Uterus (tissue), 4 donors: Measurements from ENCODE around the gene YARS1. TPM values are rescaled to one million over a fixed set of nuclear protein-coding genes. Genes with fewer than 3 reads are reported as not detected.

Source experiments
- DNase-seq, 2 donors: peaks; one replicate each; pipeline ENCODE4 v3.0.0-alpha.2; 2019 to 2020
- H3K27ac ChIP-seq, 2 donors: fragments of 200-600 bp; sonication (generic); 1 replicate in 1 of 2; 2 replicates in 1 of 2; pipeline ENCODE4 v1.5.1; 2016 to 2018
- H3K27me3 ChIP-seq, 2 donors: fragments of 200-600 bp; sonication (generic); one replicate each; pipeline ENCODE4 v1.5.1; 2018 to 2019; ENCODE audit warnings: control low read depth in 1 of 2
- H3K36me3 ChIP-seq, 2 donors: fragments of 200-600 bp; sonication (generic); one replicate each; pipeline ENCODE4 v1.5.1; 2019; ENCODE audit warnings: control low read depth in 1 of 2
- H3K4me1 ChIP-seq, 2 donors: fragments of 200-600 bp; sonication (generic); one replicate each; pipeline ENCODE4 v1.5.1; 2018 to 2019; ENCODE audit warnings: control low read depth in 1 of 2
- H3K4me3 ChIP-seq, 2 donors: fragments of 200-600 bp; sonication (generic); 1 replicate in 1 of 2; 2 replicates in 1 of 2; pipeline ENCODE4 v1.5.1; 2018 to 2019; ENCODE audit warnings: mild to moderate bottlenecking in 1 of 2
- H3K9me3 ChIP-seq, 2 donors: fragments of 200-600 bp; sonication (generic); one replicate each; pipeline ENCODE4 v1.5.1; 2019; ENCODE audit warnings: control low read depth in 1 of 2
- CTCF ChIP-seq, 4 experiments: fragments of 200-600 bp in 2 of 4; fragments of 450-650 bp in 2 of 4; sonication (generic) in 2 of 4; IDR thresholded peaks; one replicate each; pipeline ENCODE4 v1.5.1; 2016 to 2019; ENCODE audit warnings: antibody characterized with exemption in 4 of 4, mild to moderate bottlenecking in 2 of 4, moderate library complexity in 1 of 4
- POLR2A ChIP-seq, 2 donors: fragments of 450-650 bp; IDR thresholded peaks; one replicate each; pipeline ENCODE4 v1.6.1; 2016; ENCODE audit warnings: antibody characterized with exemption in 2 of 2, mild to moderate bottlenecking in 1 of 2, moderate library complexity in 1 of 2
- intact Hi-C: fragments of 100-400 bp; cut with DNase I; formaldehyde crosslinking; loops from one replicate; pipeline ENCODE4 v1.15.1; 2023; ENCODE audit warnings: low total_unique reads
- total RNA-seq, 4 donors: library from RNA; depleted of rRNA in 3 of 4; stranded (reverse); fragments of >200 nt in 3 of 4; gene quantifications; one replicate each; pipeline versions ENCODE4 v1.1.0 to v1.2.4, GENCODE V29; 2014 to 2023
- donor health status: DM: yes; HTN: yes; CAD: no.

The YARS1 gene
- total RNA-seq, 4 donors from 2014 or later: 15.9 to 67.7 (median 30.4) TPM

DNA sequence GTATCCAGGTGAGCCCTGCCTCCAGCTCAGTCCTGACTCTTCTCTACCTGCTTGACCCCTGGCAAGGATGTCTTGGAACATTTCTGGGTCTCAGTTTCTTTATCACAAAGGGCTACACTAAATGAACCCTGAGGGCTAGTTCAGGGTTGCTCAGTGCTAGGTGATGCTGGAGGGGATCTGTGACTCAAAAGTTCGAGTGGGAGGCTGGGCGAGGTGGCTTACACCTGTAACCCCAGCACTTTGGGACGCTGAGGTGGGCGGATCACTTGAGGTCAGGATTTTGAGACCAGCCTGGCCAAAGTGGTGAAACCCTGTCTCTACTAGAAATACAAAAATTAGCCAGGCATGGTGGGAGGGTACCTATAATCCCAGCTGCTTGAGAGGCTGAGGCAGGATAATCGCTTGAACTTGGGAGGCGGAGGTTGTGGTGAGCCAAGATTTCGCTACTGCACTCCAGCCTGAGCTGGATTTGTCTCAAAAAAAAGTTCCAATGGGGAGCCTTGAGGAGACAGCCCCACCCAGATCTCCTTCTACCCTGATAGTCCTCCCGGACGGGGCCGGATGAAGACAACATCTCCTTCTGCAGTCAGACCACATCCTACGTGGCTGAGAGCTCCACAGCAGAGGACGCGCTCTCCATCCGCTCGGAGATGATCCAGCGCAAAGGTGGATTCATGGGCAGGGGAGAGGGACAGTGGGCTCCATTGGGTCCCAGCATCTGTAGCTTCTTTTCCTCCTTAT lies 48.9 kb downstream of the YARS1 start:
- Histone ChIP-seq H3K27ac (no peak overlapping the region), H3K36me3 (no peaks in the 10 kb centered on the region), H3K9me3 (no peaks in the 10 kb centered on the region), H3K4me3 (no peak overlapping the region), H3K27me3 (no peaks in the 10 kb centered on the region), H3K4me1 (no peaks in the 10 kb centered on the region)
- TF ChIP-seq POLR2A (IDR thresholded peaks at IDR 0.05) (no peak), CTCF (IDR thresholded peaks at IDR 0.05) (no peak)
- intact Hi-C loops: no loop called here
- no peak for DNase-seq

DNA sequence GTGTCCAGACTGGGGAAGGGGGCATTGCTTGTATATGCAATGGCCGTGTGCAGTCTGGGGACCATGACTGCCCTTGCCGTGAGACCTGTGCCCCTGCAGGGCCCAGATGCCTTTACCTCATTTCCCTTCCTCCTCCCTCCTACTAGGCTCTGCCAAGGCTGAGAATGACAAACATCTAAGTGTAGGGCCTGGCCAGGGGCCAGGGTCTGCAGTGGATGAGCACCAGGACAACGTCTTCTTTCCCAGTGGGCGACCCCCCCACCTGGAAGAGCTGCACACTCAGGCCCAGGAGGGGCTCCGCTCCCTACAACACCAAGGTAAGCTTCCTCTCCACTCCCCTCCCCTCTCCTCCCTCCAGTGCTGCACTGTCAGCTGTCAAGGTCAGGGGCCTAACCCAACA lies 49.5 kb downstream of the YARS1 start:
- Histone ChIP-seq H3K4me1 (no peaks in the 10 kb centered on the region), H3K27ac (peak overlapping the region in 1 of 2 donors; percentile 18), H3K9me3 (no peaks in the 10 kb centered on the region), H3K27me3 (no peaks in the 10 kb centered on the region), H3K4me3 (no peak overlapping the region), H3K36me3 (no peaks in the 10 kb centered on the region)
- TF ChIP-seq CTCF (IDR thresholded peaks at IDR 0.05): no peak
- no peak for TF ChIP-seq POLR2A (IDR thresholded peaks at IDR 0.05)
- intact Hi-C loops: no loop called here
- DNase-seq: no peak

DNA sequence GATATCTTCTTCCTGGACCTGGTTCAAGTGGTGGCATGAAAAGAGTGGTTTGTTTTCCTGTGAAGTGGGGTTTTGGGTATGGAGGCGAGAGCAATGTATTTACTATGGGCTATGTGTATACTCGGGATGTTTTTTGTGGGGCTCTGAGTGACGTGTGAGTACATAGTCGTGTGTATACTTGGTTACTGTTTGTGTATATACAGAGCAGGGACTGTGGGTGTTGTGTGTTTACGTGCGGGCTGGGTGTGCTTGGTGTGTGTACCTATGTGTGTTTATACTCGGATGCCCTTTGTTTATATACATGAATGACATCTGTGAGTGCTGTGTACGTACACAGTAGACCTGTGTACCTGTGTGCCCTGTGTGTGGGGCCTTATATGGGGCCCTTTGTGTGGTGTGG lies 50.0 kb downstream of the YARS1 start:
- no peak overlapping the region for H3K27ac ChIP-seq
- no peaks in the 10 kb centered on the region for H3K4me1 ChIP-seq
- no peak for DNase-seq

GRCh38 chr1:32766328-32766972 lies 50.7 kb downstream of the YARS1 start:
- TF ChIP-seq CTCF (IDR thresholded peaks at IDR 0.05) (no peak), POLR2A (IDR thresholded peaks at IDR 0.05) (no peak)
- no peak overlapping the region for H3K4me3 ChIP-seq
- H3K4me1 ChIP-seq: no peaks in the 10 kb centered on the region
- H3K9me3 ChIP-seq: no peaks in the 10 kb centered on the region
- no peaks in the 10 kb centered on the region for H3K36me3 ChIP-seq
- intact Hi-C loops: no loop called here
- no peak for DNase-seq
- H3K27me3 ChIP-seq: no peaks in the 10 kb centered on the region
- no peak overlapping the region for H3K27ac ChIP-seq

More for the DNA sequence above, 50.0 kb downstream of the YARS1 start:
- no peak for TF ChIP-seq POLR2A (IDR thresholded peaks at IDR 0.05)
- no peak for TF ChIP-seq CTCF (IDR thresholded peaks at IDR 0.05)
- Histone ChIP-seq H3K36me3 (no peaks in the 10 kb centered on the region), H3K27me3 (no peaks in the 10 kb centered on the region), H3K4me3 (no peak overlapping the region), H3K9me3 (no peaks in the 10 kb centered on the region)
- intact Hi-C loops: no loop called here

DNA sequence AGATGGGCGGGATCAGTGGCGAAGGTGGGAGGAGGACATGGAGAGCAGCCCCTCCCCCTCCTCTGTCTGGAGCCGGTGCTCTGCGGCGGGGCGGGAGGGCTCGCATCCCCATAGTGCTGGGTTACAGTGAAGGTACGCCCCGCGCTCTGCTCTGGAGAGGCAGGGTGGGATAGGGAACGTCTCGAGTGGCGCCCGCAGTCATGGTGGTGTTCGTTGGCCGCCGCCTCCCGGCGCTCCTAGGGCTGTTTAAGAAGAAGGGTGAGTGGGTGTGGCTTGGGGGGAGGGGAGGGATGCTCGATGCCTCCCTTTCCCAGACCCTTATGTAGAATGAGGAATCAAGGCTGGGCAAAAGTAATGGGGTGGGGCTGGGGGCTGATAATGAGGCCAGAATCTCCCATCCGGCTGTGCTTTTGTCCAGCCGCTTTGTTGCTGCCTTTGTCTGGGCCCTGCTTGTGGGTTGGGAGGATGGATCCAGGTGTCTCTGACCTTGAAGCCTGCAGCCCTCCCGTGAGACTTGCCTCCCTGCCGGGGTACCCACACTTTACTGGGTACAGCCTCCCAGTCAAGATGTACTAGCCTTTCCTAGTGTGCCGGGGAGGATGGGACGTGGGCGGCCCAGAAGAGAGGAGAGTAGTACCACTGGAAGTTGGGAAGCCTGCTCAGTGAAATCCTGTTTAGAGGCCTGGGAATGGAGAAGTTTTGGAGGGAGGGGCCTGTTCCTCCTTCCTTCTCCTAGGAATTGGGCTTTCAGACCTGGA lies 51.4 kb downstream of the YARS1 start:
- TF ChIP-seq CTCF (IDR thresholded peaks at IDR 0.05): no peak
- no peak for TF ChIP-seq POLR2A (IDR thresholded peaks at IDR 0.05)
- no peaks in the 10 kb centered on the region for H3K9me3 ChIP-seq
- H3K36me3 ChIP-seq: no peaks in the 10 kb centered on the region
- no peaks in the 10 kb centered on the region for H3K27me3 ChIP-seq
- intact Hi-C loops: no loop called here
- H3K4me1 ChIP-seq: peaks cover 0 to 1% of the 10 kb centered on the region in 2 donors
- DNase-seq: no peak
- no peak overlapping the region for H3K27ac ChIP-seq
- H3K4me3 ChIP-seq: no peak overlapping the region
